Type B pancreatic cell (in vitro differentiated cells): ENCODE measurements around the gene FAM168A. TPM values are rescaled to one million over a fixed set of nuclear protein-coding genes. Genes with fewer than 3 reads are reported as not detected.

Experiments
- DNase-seq: peaks from one replicate; pipeline ENCODE4 v3.0.0; 2021; ENCODE audit warnings: mixed read lengths; ENCODE audit not compliant: unreplicated experiment; ENCODE audit errors: extremely low spot score
- H3K27ac Mint-ChIP-seq: 2 replicates; pipeline ENCODE4 v1.8.0; 2021; ENCODE audit warnings: mild to moderate bottlenecking, mixed read lengths
- H3K27me3 Mint-ChIP-seq: 2 replicates; pipeline ENCODE4 v1.8.0; 2021; ENCODE audit warnings: mixed read lengths
- H3K36me3 Mint-ChIP-seq: 2 replicates; pipeline ENCODE4 v1.8.0; 2021; ENCODE audit warnings: mixed read lengths
- H3K4me1 Mint-ChIP-seq: one replicate; pipeline ENCODE4 v1.8.0; 2021; ENCODE audit warnings: mixed read lengths; ENCODE audit not compliant: unreplicated experiment
- H3K4me3 Mint-ChIP-seq: 2 replicates; pipeline ENCODE4 v1.8.0; 2021; ENCODE audit warnings: mild to moderate bottlenecking, mixed read lengths
- H3K9me3 Mint-ChIP-seq: 2 replicates; pipeline ENCODE4 v1.8.0; 2021; ENCODE audit warnings: mixed read lengths
- total RNA-seq: library from RNA; stranded (reverse); gene quantifications from 2 replicates; pipeline ENCODE4 v1.2.1, GENCODE V29; 2021; ENCODE audit warnings: low replicate concordance
- TF ChIP-seq, protein P1 (sequence below): fragments of 200-600 bp; sonication (generic); conservative IDR thresholded peaks from 2 replicates; pipeline ENCODE4 v1.5.0; 2021; ENCODE audit warnings: antibody characterized with exemption, mild to moderate bottlenecking

Gene FAM168A
- total RNA-seq, 1 donor from 2014 or later, result 39.6 TPM

- H3K4me3 Mint-ChIP-seq, result no peak overlapping the region
- H3K9me3 Mint-ChIP-seq, result no peaks in the 10 kb centered on the region
- TF ChIP-seq, protein P1, sequence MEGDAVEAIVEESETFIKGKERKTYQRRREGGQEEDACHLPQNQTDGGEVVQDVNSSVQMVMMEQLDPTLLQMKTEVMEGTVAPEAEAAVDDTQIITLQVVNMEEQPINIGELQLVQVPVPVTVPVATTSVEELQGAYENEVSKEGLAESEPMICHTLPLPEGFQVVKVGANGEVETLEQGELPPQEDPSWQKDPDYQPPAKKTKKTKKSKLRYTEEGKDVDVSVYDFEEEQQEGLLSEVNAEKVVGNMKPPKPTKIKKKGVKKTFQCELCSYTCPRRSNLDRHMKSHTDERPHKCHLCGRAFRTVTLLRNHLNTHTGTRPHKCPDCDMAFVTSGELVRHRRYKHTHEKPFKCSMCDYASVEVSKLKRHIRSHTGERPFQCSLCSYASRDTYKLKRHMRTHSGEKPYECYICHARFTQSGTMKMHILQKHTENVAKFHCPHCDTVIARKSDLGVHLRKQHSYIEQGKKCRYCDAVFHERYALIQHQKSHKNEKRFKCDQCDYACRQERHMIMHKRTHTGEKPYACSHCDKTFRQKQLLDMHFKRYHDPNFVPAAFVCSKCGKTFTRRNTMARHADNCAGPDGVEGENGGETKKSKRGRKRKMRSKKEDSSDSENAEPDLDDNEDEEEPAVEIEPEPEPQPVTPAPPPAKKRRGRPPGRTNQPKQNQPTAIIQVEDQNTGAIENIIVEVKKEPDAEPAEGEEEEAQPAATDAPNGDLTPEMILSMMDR, result no peak
- no peak for DNase-seq
- peaks cover 37% of the 10 kb centered on the region for H3K4me1 Mint-ChIP-seq
- H3K27ac Mint-ChIP-seq, result peak overlapping the region; percentile 66
- H3K27me3 Mint-ChIP-seq, result no peaks in the 10 kb centered on the region
- H3K36me3 Mint-ChIP-seq, result no peaks in the 10 kb centered on the region
Observed at GRCh38 chr11:73386016-73386415, 211.9 kb downstream of the FAM168A start.

- Mint-ChIP-seq H3K9me3 (no peaks in the 10 kb centered on the region), H3K36me3 (no peaks in the 10 kb centered on the region), H3K27me3 (no peaks in the 10 kb centered on the region), H3K27ac (peak overlapping the region; percentile 66), H3K4me1 (peaks cover 37% of the 10 kb centered on the region), H3K4me3 (no peak overlapping the region)
- TF ChIP-seq, protein P1, result no peak
- DNase-seq, result no peak
Observed at GRCh38 chr11:73384872-73385689, 212.8 kb downstream of the FAM168A start.

GRCh38 chr11:73384531-73384871 lies 213.4 kb downstream of the FAM168A start:
- no peaks in the 10 kb centered on the region for H3K27me3 Mint-ChIP-seq
- peaks cover 32% of the 10 kb centered on the region for H3K4me1 Mint-ChIP-seq
- no peak overlapping the region for H3K4me3 Mint-ChIP-seq
- H3K36me3 Mint-ChIP-seq, result no peaks in the 10 kb centered on the region
- H3K9me3 Mint-ChIP-seq, result no peaks in the 10 kb centered on the region
- peak overlapping the region; percentile 39 for H3K27ac Mint-ChIP-seq
- TF ChIP-seq, protein P1, result no peak
- no peak for DNase-seq

GRCh38 chr11:73384125-73384441 lies 213.8 kb downstream of the FAM168A start:
- Mint-ChIP-seq H3K27ac (peak overlapping the region; percentile 39), H3K4me3 (no peak overlapping the region), H3K36me3 (no peaks in the 10 kb centered on the region), H3K27me3 (no peaks in the 10 kb centered on the region), H3K4me1 (peaks cover 32% of the 10 kb centered on the region), H3K9me3 (no peaks in the 10 kb centered on the region)
- no peak for DNase-seq
- TF ChIP-seq, protein P1, result no peak

DNA sequence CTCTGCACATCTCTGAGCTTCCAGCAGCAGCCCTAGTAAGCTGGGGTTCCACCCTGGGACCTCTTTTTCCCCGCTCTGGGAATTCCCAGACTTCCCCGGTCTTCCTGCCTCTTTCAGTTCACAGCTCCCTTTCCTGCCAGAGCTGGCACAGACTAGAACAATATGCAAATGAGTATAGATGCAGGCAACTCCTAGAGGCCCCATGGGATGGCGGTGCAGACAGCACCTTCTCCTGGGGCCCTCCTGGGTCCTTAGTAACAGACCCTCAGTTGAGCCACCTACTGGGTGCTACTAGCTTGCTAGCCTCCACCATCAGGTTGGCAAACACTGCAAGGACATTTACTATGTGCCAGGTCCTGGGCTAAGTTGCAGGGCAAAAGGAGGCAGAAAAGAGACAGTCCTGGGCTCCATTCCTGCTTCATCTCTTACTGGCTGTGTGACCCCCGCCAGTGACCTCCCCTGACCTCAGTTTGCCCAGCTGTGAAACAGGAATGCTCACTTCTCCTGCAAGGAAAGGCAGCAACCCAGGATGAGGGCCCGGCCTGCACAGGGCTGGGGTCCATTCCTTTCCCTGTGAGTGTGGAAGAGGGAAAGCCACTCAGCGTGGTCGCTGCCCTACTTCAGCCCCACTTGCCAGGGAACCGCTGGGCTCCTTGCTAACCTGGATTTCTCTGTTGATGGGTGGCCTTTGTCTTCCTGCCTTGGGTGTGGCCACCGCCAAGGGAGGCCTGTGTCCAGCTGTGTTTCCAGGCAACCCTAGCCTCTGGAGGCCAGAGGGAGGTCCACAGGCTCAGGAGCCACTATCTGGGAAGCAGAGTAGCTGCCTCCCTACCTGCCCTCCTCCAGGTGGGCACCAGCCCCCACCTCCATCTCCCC lies 214.4 kb downstream of the FAM168A start:
- no peak for DNase-seq
- peak overlapping the region; percentile 39 for H3K27ac Mint-ChIP-seq
- no peaks in the 10 kb centered on the region for H3K36me3 Mint-ChIP-seq
- H3K4me1 Mint-ChIP-seq, result peaks cover 32% of the 10 kb centered on the region
- H3K4me3 Mint-ChIP-seq, result no peak overlapping the region
- H3K27me3 Mint-ChIP-seq, result no peaks in the 10 kb centered on the region
- H3K9me3 Mint-ChIP-seq, result no peaks in the 10 kb centered on the region
- TF ChIP-seq, protein P1, result no peak
